NT2/D1 (cell line): Measurements from ENCODE around the gene OR51B6.

Experiments
- SUZ12 ChIP-seq: IDR thresholded peaks from 2 replicates; pipeline ENCODE4 v1.6.1; 2011; ENCODE audit not compliant: insufficient read length, insufficient read depth; ENCODE audit errors: extremely low read depth
- YY1 ChIP-seq: IDR thresholded peaks from 2 replicates; pipeline ENCODE4 v1.6.1; 2011; ENCODE audit not compliant: insufficient read length, insufficient read depth
- ZNF274 ChIP-seq: IDR thresholded peaks from 2 replicates; pipeline ENCODE4 v1.6.1; 2011; ENCODE audit warnings: mild to moderate bottlenecking, low read depth, low read length

- TF ChIP-seq SUZ12 (no peak), ZNF274 (no peak), YY1 (no peak)
These were observed 12.9 kb downstream of the OR51B6 start for GRCh38 chr11:5364214-5364613.
